ENCODE data around the gene LEFTY1. TPM values are rescaled to one million over a fixed set of nuclear protein-coding genes. Genes with fewer than 3 reads are reported as not detected.
A peak's percentile ranks its signal among the peaks of the same experiment; 100 is the strongest.
"Not testable (repeated sequence)": the region's sequence is repeated elsewhere in the genome, so short reads cannot be mapped to it uniquely, and the experiment has no call there.

LEFTY1 gene, protein sequence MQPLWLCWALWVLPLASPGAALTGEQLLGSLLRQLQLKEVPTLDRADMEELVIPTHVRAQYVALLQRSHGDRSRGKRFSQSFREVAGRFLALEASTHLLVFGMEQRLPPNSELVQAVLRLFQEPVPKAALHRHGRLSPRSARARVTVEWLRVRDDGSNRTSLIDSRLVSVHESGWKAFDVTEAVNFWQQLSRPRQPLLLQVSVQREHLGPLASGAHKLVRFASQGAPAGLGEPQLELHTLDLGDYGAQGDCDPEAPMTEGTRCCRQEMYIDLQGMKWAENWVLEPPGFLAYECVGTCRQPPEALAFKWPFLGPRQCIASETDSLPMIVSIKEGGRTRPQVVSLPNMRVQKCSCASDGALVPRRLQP
- 2.4 TPM for total RNA-seq (ENCODE audit: insufficient read depth, low replicate concordance)

DNA sequence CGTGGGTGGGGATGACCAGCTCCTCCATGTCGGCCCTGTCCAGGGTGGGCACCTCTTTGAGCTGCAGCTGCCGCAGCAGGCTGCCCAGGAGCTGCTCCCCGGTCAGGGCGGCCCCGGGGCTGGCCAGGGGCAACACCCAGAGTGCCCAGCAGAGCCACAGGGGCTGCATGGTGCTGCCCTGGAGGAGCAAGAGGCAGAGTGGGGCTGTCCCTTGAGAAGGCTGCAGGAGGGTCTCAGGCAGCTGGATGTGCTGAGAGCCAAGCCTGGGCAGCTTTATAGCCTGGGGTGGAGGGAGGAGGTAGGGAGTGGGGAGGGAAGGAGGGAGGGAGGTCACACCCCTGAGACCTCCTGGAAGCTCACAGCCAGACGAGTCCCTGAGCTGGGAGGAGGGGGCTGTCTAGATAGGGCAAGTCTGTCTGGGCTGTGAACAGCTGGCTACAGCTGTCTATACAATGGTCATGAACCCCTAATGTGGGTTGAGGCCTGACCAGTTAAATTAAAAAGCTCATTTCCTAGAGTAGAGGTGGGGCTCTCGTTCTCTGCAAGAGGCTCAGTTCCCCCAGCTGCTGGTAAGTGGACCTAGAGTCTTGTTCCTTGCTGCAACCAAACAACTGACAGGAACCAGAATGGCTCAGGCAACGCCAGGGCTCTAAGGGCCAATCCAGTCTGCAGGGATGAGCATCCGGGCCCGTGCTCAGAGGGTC lies at the start of gene LEFTY1:
Gene LEFTY1 (minus strand): TSS at position 249 of the 704 bp plus-strand sequence. CDS start 80 bp downstream, at position 169.
- DNase-seq (ENCODE audit: low spot score): peak; percentile 29

DNA sequence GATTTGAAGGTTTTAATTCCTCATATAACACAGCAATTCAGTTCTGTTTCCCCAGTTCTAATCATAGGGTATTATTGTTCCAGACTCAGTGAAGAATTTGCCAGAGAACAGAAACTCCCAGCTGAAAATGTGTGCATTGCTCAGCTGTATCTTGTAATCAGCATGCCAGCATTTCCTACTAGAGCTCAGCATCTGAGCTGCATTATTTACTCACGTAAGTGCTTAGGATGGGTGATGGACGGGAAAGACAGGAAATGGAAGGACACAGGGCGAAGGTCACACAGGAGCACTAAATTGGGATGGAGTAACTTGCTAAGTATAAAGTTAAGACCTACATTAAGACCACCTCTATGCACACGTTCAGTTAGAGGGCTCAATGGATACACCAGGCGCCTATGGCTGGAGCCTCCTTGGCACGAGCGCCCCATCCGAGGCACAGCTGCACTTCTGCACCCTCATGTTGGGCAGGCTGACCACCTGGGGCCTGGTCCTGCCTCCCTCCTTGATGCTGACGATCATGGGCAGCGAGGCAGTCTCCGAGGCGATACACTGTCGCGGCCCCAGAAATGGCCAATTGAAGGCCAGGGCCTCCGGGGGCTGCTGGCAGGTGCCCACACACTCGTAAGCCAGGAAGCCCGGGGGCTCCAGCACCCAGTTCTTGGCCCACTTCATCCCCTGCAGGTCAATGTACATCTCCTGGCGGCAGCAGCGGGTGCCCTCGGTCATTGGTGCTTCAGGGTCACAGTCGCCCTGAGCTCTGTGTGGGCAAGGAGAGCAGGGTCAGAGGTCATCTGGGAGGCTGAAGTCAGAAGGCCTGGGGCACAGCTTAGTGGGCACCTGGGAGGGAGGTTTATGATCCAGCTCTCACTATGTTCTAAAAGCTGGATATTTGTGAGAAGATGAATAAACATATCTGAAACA lies 48.4 kb upstream of the LEFTY1 start:
- no peak for DNase-seq (ENCODE audit: low spot score)

DNA sequence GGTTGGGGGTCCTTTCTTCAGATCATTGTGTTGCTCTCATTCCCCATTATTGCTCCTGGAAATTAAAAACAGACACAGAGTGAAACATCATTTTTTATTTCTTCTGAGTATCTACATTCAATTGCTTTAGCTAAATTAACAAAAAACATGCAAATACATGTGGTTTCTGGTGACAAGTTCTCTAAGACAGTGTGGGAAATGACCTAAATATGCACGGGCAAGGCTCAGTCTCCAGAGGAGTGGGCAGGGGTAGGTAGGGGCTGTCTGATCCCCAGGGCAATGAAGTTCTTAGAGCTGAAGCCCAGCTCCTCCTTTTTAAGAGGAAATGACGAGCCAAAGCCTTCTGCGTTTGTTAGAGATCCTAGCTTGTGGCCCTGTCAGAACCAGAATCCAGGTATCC lies 47.6 kb upstream of the LEFTY1 start:
- no peak for DNase-seq (ENCODE audit: low spot score)

DNA sequence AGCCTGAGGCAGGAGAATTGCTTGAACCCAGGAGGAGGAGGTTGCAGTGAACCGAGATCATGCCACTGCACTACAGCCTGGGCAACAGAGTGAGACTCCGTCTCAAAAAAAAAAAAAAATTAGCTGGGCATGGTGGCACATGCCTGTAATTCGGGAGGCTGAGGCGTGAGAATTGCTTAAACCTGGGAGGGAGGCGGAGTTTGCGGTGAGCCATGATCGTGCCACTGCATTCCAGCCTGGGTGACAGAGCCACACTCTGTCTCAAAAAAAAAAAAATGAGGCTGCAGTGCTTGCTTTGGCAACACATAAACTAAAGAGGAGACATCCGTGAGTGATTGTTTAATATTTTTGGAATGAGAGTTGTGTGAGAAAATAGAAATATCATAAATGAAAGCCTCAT lies 47.1 kb upstream of the LEFTY1 start:
- DNase-seq (ENCODE audit: low spot score): not testable (repeated sequence)

DNA sequence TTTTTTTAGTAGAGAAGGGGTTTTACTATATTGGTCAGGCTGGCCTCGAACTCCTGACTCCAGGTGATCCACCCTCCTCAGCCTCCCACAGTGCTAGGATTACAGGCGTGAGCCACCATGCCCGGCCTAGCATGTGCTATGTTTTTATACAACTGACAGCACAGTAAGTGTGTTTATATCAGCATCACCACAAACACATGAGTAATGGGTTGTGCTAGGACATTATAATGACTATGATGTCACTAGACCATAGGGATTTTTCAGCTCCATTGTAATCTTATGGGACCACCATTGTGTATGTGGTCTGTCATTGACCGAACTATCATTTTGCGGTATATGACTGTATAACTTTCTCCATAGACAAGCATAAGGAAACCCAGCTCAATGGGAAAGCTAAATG lies 45.8 kb upstream of the LEFTY1 start:
- DNase-seq (ENCODE audit: low spot score): no peak

DNA sequence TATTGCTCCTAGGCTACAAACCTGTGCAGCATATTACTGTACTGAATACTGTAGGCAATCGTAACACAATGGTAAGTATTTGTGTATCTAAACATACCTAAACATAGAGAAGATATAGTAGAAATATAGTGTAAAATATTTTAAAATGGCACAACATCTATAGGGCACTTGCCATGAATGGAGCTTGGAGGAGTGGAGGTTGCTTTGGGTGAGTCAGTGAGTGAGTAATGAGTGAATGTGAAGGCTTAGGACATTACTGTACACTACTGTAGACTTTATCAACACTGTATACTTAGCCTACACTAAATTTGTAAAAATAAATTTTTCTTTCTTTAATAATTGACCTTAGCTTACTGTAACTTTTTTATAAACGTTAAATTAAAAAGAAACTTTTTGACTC lies 44.1 kb upstream of the LEFTY1 start:
- no peak for DNase-seq (ENCODE audit: low spot score)

DNA sequence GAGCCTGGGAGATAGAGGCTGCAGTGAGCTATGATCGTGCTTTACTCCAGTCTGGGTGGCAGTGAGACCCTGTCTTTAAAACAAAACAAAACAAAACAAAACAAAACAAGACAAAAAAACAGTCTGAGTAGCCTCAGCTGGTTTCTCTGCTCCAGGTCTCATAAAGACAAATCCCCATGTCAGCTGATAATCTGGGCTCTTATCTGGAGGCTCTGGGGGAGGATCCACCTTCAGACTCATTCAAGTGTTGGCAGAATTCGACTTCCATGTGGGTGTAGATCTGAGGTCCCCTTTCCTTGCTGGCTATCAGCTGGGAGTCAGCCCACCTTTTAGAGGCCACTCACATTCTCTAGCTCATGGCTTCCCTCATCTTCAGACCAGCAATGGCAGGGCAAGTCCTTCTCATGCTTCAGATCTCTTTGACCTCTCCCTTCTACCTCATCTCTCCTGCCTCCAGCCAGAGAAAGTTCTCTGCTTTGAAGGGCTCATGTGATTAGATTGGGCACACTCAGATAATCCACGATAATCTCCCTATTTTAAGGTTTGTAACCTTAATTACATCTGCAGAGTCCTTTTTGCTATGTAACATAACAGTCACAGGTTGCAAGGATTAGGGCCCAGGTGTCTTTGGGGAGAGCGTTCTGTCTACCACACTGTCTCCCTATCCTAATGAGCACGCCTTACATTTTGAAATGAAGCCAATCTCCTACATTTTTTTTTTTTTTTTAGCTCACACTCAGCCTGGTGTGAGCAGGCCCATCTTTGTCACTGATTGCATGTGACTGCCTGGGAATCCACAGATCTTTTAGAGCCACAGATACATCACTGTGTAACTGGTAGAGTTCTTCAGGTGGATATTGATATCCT lies 42.6 kb upstream of the LEFTY1 start:
- DNase-seq (ENCODE audit: low spot score): no peak

DNA sequence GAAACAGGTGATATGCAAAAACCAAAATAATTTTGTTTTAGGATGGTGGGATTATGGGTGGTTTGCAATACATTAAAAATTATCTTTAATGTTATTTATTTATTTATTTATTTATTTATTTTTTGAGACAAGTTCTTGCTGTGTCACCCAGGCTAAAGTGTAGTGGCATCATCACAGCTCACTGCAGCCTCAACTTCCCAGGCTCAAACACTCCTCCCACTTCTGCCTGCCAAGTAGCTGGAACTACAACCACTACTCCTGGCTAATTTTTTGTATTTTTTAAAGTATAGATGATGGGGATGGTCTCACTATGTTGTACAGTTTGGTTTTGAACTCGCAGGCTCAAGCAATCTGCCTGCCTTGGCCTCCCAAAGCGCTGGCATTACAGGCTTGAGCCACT lies 41.6 kb upstream of the LEFTY1 start:
- no peak for DNase-seq (ENCODE audit: low spot score)

DNA sequence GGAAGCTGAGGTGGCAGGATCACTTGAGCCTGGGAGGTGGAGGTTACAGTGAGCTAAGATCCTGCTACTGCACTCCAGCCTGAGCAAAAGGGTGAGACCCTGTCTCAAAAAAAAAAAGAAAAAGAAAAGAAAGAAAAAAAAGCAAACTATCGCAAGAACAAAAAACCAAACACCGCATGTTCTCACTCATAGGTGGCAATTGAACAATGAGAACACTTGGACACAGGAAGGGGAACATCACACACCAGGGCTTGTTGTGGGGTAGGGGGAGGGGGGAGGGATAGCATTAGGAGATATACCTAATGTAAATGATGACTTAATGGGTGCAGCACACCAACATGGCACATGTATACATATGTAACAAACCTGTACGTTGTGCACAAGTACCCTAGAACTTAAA lies 40.5 kb upstream of the LEFTY1 start:
- DNase-seq (ENCODE audit: low spot score): not testable (repeated sequence)

DNA sequence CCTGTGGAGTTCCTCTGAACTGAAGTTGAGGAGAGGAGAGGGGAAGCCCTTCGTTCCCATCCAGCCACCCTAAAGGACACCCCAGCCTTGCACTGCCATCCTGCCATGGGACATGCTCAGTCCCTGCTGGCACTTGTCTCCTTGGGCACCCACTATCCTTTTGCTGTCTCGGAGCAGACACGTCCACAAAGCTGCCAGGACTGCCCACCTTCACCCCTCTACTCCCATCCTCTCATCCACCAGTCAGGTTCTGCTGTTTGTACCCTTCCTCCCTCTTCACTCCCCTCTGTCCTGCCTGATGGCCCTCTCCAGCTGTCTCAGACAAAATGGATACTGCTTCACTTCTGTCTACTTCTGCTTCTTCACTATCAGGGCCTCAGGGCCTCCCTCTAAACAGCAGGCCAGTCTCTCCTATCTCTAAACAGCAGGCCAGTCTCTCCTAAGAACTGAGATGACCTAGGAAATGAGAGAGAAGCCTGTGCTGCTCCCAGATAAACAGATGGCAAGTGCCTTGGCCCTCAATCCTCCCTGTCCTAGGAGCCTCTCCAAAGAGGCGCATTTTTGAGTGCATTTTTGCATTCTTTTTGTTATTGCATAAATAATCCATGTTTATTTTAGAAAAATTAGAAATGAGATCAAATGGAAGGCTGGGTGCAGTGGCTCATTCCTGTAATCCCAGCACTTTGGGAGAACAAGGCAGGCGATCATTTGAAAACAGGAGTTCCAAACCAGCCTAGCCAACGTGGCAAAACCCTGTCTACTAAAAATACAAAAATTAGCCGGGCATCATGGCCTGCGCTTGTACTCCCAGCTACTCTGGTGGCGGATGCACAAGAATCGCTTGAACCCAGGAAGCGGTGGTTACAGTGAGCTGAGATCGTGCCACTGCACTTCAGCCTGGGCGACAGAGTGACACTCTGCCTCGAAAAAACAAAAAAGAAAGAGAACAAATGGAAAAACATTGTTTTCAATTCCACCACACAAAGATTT lies 39.5 kb upstream of the LEFTY1 start:
- no peak for DNase-seq (ENCODE audit: low spot score)

DNA sequence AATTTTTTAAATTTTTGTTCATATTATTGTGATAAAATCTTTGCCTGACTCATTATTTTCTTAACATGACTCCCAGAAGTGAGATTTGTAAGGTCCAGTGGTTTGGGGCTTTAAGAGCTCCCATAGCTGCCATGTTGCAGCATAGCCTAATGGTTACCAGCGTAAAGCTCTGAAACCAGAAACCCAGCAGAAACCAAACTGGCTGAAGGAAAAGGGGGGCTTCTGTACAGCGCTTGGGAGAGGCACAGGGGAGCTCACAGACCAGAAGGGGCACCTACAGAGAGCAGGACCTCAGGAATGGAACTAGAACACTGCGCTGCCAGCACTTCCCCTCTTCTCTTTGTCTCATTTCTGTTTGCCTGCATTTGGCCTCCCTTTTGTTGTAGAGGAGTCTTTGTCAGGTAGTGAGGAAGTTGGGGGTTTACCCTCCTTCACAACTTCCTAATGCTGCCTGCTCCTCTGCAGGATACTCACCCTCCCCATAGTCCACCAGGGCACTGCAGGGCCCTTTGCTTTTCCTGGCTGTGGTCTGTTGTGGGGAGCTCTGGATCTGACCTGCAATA lies 37.7 kb upstream of the LEFTY1 start:
- no peak for DNase-seq (ENCODE audit: low spot score)

DNA sequence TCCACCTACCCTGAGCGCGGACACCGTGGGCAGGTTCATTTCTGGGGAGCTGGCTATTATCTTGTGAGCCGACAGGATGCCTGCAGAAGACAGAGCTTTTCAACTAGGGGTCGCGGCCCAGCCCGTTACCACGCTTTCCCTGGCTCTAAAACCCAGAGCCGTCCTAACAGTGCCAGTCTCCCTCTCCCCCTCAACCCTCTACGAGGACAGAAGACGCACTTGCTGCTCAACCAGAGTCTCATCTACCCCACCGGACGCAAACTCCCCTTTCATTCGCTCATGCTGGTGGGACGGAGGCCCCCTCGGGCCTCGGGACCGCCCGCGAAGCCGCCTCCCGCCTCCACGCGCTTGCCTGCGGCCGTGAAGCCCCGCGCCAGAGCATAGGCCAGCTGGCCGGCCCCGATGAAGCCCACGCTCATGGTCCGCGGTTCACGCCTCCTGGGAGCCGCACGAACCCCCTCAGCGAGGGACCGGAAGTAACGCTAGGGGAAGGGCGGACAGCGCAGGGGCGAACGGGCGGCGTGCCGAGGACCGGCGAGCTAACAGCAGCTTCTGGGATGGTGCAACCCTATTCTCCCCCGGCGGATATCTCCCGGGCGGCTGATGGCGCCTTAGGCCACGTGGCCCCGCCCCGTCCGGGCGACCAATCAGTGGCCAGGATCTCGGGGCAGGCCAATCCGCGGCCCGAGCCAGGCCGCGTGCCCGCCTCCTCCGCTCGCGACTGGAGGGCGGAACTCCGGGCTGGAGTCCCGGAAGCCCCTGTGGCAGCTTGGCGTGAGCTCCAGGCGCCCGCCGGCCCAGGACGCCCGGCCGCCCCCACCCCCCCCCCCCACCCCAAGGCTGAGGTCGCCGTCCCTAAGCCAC lies 35.0 kb upstream of the LEFTY1 start, which contains the start of gene PYCR2:
Gene PYCR2 (minus strand): TSS at position 559 of the 864 bp plus-strand sequence. CDS start 140 bp downstream, at position 419.
- DNase-seq (ENCODE audit: low spot score): peak; percentile 97

DNA sequence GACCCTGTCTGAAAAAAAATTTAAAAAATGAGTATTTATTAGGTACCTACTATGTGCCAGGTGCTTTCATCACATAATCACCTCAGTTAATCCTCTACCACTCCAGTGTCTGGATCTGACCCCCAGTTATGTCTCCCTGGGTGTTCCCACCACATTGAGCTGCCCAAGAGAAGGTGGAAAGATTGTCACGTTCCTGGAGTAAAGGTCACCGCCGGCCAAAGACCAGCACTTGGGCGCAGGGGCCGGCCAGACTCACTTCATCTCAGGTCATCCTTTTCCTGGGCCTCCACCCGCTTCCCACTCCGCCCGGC lies 34.4 kb upstream of the LEFTY1 start:
- DNase-seq (ENCODE audit: low spot score): no peak

DNA sequence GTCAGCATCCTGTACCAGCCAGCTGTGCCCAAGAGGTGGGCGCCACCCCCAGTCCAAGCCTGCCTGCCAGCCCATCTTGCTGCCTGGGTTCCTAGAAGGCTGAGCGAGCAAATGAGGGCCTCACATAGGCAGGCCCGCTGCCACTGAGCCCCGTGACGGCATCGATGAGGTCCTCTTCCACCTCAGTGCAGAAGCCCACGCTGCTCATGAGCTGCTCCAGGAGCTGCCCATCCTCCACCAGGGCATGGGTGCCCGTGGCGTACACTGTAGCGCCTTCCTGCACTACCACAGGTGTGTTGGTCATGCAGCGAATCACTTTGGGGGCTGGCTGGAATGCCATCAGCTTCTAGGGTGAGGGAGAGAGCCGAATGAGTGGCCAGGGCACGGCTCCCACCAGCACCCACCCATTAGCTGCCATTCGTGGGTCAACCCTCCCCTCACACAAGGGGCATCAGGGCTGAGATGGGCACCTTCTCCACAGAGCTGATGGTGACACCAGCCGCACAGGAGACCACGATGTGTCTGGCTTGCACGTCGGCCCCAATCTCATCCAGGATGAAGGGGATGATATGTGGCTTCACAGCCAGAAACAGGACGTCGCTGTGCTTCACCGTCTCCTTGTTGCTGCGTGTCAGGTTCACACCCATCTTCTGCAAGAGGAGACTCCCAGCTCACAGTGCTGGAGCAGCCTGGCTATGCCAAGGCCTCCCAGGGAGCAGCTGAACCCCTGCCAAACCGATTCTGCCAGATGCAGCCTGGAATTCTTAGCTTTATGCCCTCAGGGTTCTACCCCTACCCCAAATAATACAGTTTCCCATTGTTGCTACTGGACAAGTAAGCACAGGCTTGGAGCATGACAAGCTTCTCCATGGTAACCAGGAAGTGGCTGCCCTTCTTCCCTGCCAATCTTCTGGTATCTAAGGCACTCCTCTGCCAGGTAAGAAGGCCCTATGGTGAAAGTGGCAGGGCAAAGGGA lies 33.1 kb upstream of the LEFTY1 start:
- DNase-seq (ENCODE audit: low spot score): no peak

DNA sequence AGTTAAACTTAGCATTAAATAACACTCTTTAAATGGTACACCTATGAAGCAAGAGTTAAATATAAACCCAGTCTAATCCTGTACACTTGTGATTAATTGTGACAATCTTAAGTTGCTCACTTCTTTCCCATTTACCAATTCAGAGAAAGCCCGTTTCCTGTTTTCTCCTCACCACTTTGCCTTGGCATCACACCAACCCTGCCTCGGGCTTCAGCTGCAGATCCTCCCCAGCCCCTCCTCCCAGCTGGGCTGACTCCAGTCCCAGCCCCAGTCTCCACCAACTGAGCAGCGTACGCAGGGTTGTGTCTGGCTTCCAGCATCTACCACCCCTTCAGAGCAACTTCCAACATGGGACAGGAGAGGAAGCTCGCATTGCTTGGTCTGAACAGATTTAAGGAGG lies 31.0 kb upstream of the LEFTY1 start:
- peak; percentile 26 for DNase-seq (ENCODE audit: low spot score)

DNA sequence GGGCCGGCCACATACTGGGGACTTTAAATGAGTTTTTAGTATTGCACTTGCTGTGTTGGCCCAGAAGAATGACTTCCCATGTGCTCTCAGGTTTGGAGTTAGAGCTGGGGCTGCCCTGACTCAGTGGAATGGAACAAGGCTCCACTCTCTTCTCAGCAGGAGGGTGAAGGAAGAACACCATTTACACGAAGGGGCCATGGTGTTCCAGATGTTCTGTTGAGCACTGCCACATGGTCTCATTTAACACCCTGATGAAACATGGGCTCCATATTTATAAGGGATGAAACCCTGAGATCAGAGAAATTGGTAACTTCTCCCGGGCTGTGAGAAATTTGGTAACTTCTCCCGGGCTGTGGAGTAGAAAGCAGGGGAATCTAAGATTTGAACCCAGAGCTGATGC lies 29.3 kb upstream of the LEFTY1 start:
- DNase-seq (ENCODE audit: low spot score): no peak

DNA sequence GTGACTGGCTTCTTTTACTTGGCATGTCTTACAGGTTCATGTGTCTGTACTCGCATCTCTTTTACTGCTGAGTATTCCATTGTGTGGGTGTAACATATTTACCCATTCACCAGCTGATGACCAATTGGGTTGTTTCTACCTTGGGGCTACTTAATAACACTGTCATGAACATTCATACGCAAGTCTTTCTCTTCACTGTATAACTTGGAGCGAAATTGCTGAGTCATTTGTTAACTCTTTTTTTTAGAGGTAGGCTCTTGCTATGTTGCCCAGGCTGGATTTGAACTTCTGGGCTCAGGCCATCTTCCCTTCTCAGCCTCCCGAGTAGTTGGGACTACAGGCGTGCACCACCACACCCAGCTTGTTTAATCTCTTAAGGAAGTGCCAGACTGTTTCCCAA lies 28.6 kb upstream of the LEFTY1 start:
- no peak for DNase-seq (ENCODE audit: low spot score)

Data from umbilical cord (tissue), 2 donors.